ENCODE measurements around the gene VCP.

Gene VCP

GRCh38 chr9:35102769-35103659, 30.6 kb upstream of the VCP start, which contains the start of gene STOML2:
Gene STOML2 (minus strand): TSS chr9:35103131. CDS start chr9:35103094, 37 bp downstream.
- DNase-seq, result peak; percentile 93

GRCh38 chr9:35102465-35102768, 30.0 kb upstream of the VCP start:
- peak; percentile 47 for DNase-seq

- DNase-seq, result no peak
These were observed 25.1 kb upstream of the VCP start for GRCh38 chr9:35097573-35097972.

- peak; percentile 91 for DNase-seq
These were observed 23.8 kb upstream of the VCP start, which contains the start of gene PIGO for GRCh38 chr9:35096035-35096849. Gene PIGO (minus strand): TSS chr9:35096591. CDS start chr9:35095565, 1,026 bp downstream.

GRCh38 chr9:35091536-35091935, 19.1 kb upstream of the VCP start:
- no peak for DNase-seq

GRCh38 chr9:35089434-35089833, 17.0 kb upstream of the VCP start:
- DNase-seq, result no peak

- no peak for DNase-seq
These were observed 12.7 kb upstream of the VCP start for GRCh38 chr9:35085078-35085477.

GRCh38 chr9:35079426-35080341, 7.3 kb upstream of the VCP start, which contains the start of gene FANCG:
Gene FANCG (minus strand): TSS chr9:35079942. CDS start chr9:35079524, 418 bp downstream.
- DNase-seq, result peak; percentile 89

- peak; percentile 37 for DNase-seq
These were observed 6.6 kb upstream of the VCP start for GRCh38 chr9:35079041-35079425.

- no peak for DNase-seq
These were observed 5.6 kb upstream of the VCP start for GRCh38 chr9:35078066-35078465.

- no peak for DNase-seq
These were observed 4.4 kb upstream of the VCP start for GRCh38 chr9:35076848-35077247.

- no peak for DNase-seq
These were observed 2.9 kb upstream of the VCP start for GRCh38 chr9:35075358-35075757.

GRCh38 chr9:35074791-35075190, 2.4 kb upstream of the VCP start:
- no peak for DNase-seq

- DNase-seq, result no peak
These were observed 1.7 kb upstream of the VCP start for GRCh38 chr9:35074141-35074540.

GRCh38 chr9:35073279-35073612, 821 bp upstream of the VCP start:
- no peak for DNase-seq

GRCh38 chr9:35071814-35072460, 488 bp downstream of the VCP start:
- peak; percentile 82 for DNase-seq

GRCh38 chr9:35070823-35071813, 1.3 kb downstream of the VCP start:
- no peak for DNase-seq

GRCh38 chr9:35069020-35069419, 3.4 kb downstream of the VCP start:
- DNase-seq, result no peak

GRCh38 chr9:35067056-35067455, 5.4 kb downstream of the VCP start:
- DNase-seq, result no peak

- DNase-seq, result no peak
These were observed 11.7 kb downstream of the VCP start for GRCh38 chr9:35060548-35061207.
